ENCODE results near the gene OCIAD2.
A peak's percentile ranks its signal among the peaks of the same experiment; 100 is the strongest.
"Not testable (repeated sequence)": the region's sequence is repeated elsewhere in the genome, so short reads cannot be mapped to it uniquely, and the experiment has no call there.

The OCIAD2 gene

GRCh38 chr4:48907706-48908477 is 1.3 kb upstream of the OCIAD2 start:
- no peak for DNase-seq (ENCODE audit: low spot score)

- no peak for DNase-seq (ENCODE audit: low spot score)
Measured at GRCh38 chr4:48905363-48906015, 1.1 kb downstream of the OCIAD2 start.

GRCh38 chr4:48904541-48905142 is 1.9 kb downstream of the OCIAD2 start:
- DNase-seq (ENCODE audit: low spot score) = no peak

GRCh38 chr4:48904101-48904500 is 2.5 kb downstream of the OCIAD2 start:
- no peak for DNase-seq (ENCODE audit: low spot score)

GRCh38 chr4:48902266-48902665 is 4.3 kb downstream of the OCIAD2 start:
- no peak for DNase-seq (ENCODE audit: low spot score)

- DNase-seq (ENCODE audit: low spot score) = no peak
Measured at GRCh38 chr4:48901196-48901595, 5.4 kb downstream of the OCIAD2 start.

- DNase-seq (ENCODE audit: low spot score) = peak; percentile 65
Measured at GRCh38 chr4:48899950-48900349, 6.6 kb downstream of the OCIAD2 start.

GRCh38 chr4:48899432-48899749 is 7.2 kb downstream of the OCIAD2 start:
- no peak for DNase-seq (ENCODE audit: low spot score)

GRCh38 chr4:48898733-48899431 is 7.7 kb downstream of the OCIAD2 start:
- no peak for DNase-seq (ENCODE audit: low spot score)

GRCh38 chr4:48896845-48897244 is 9.7 kb downstream of the OCIAD2 start:
- DNase-seq (ENCODE audit: low spot score) = peak; percentile 57

- no peak for DNase-seq (ENCODE audit: low spot score)
Measured at GRCh38 chr4:48891028-48891619, 15.4 kb downstream of the OCIAD2 start.

- not testable (repeated sequence) for DNase-seq (ENCODE audit: low spot score)
Measured at GRCh38 chr4:48889750-48890149, 16.8 kb downstream of the OCIAD2 start.

GRCh38 chr4:48881646-48882045 is 24.9 kb downstream of the OCIAD2 start:
- DNase-seq (ENCODE audit: low spot score) = not testable (repeated sequence)

GRCh38 chr4:48879561-48880442 is 26.8 kb downstream of the OCIAD2 start:
- no peak for DNase-seq (ENCODE audit: low spot score)

GRCh38 chr4:48877827-48878535 is 28.6 kb downstream of the OCIAD2 start:
- DNase-seq (ENCODE audit: low spot score) = peak; percentile 52

- not testable (repeated sequence) for DNase-seq (ENCODE audit: low spot score)
Measured at GRCh38 chr4:48864696-48865095, 41.9 kb downstream of the OCIAD2 start.

GRCh38 chr4:48863728-48864127 is 42.8 kb downstream of the OCIAD2 start:
- no peak for DNase-seq (ENCODE audit: low spot score)

- DNase-seq (ENCODE audit: low spot score) = no peak
Measured at GRCh38 chr4:48862661-48863060, 43.9 kb downstream of the OCIAD2 start.

- no peak for DNase-seq (ENCODE audit: low spot score)
Measured at GRCh38 chr4:48862038-48862437, 44.5 kb downstream of the OCIAD2 start.

GRCh38 chr4:48858130-48858529 is 48.4 kb downstream of the OCIAD2 start:
- no peak for DNase-seq (ENCODE audit: low spot score)

- no peak for DNase-seq (ENCODE audit: low spot score)
Measured at GRCh38 chr4:48854982-48855381, 51.6 kb downstream of the OCIAD2 start.

Data from Ammon's horn (tissue), 1 donor.